Activated effector memory CD4-positive, alpha-beta T cell treated with Interleukin-2 at 50 U/mL for 16 hours (primary cell): Measurements from ENCODE around the gene PLCXD3.
"Not testable (repeated sequence)": the region's sequence is repeated elsewhere in the genome, so short reads cannot be mapped to it uniquely, and the experiment has no call there.

Experiments
- DNase-seq: peaks from one replicate; pipeline ENCODE4 v3.0.0-alpha.2; 2020

The PLCXD3 gene, protein sequence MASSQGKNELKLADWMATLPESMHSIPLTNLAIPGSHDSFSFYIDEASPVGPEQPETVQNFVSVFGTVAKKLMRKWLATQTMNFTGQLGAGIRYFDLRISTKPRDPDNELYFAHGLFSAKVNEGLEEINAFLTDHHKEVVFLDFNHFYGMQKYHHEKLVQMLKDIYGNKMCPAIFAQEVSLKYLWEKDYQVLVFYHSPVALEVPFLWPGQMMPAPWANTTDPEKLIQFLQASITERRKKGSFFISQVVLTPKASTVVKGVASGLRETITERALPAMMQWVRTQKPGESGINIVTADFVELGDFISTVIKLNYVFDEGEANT

DNA sequence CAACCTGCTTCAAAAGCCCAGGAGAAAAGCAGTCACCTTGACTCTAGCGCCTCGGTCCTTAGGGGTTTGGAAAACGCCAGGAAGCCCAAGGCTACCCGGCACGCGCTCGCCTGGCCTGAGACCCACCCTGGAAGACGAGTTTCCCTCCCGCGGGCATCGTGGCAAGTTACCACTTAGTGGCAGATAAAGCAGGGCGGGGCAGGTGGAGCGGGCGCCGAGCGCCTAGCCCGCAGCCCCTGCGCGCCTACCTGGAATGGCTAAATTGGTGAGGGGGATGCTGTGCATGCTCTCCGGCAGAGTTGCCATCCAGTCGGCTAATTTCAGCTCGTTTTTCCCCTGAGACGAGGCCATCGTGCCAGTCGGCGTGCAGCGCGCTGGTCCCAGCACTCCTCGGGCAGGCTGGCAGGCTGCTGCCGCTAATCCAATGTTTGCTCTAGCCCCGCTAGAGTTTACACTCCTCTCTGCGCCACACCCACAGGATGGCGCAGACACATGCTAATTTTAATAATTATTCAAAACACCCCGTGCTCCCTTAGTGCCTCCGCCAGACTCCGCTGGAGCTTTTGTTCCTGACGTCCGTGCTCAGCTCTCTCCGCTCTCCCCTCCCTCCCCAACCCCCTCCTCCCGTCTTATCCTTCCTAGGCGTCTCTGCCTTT lies at the start of gene PLCXD3:
Gene PLCXD3, minus strand, starts transcription at position 426 of the 656 bp plus-strand sequence. Its CDS starts 75 bp downstream, at position 351.
- DNase-seq = no peak

DNA sequence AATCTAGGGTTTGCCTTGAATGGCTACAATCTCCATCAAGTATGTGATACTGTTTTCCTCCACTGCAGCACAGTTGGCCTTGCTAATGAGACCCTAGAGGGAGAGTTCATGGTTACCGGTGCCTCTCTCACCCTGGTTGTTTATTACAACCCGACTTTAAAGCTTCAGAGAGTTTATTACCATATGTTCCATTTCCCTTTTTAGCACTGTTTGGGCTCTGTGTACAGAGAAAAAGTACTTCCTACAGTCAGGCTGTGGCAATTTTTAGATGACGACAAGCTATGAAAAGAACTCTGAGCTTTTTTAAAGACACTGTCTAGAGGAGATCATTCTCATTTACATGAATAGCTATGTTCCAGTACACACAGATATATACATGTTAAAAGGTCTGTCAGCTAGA lies 48.8 kb upstream of the PLCXD3 start:
- DNase-seq = no peak

DNA sequence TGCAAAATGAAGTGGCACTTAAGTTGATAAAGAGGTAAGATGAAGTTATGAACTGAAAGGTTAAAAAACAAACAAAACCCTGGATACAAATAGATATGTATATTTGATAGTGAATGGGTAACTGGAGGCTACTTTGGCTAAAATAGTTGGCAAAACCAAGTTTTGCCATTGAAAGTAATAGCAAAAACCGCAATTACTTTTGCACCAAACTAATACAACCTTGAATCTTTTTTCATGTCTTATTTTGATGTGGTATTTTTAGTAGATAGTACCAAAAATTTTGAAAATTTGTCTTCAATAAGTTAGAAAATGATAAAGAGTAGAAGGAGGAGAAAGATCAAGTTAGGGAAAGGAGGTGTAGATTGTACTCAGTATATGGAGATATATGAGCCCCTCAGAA lies 47.9 kb upstream of the PLCXD3 start:
- DNase-seq = no peak

DNA sequence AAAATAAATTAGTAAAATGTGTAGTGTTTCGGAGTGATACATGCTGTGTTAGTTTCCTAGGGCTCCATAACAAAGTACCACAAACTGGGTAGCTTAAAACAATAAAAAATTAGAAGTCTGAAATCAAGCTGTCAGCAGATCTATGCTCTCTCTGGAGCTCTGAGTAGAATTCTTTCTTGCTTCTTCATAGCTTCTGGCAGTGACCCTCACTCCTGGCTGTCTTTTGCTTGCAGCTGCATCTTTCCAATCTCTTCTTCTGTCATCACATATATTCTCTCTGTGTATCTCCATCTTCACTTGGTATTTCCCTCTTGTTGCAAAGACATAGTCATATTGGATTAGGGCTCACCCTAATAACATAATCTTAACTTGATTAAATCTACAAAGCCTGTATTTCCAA lies 37.6 kb upstream of the PLCXD3 start:
- no peak for DNase-seq

DNA sequence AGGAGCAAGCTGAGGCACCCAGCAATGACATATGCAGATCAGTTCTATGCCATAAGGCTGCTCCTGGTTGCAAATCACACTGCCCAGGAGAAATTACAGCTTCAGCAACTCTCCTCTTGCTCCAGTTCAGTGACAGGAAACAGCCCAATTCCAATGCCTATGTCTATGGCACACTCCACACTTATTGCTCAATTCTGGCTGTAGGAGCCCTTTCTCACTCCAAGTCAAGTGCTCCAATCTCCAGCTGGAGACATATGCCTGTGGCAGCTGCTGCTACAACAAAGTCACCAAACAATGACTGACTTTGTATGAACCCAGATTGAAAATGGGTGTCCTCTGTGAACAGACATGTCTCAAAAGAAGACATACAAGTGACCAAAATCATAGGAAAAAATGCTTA lies 31.8 kb upstream of the PLCXD3 start:
- no peak for DNase-seq

DNA sequence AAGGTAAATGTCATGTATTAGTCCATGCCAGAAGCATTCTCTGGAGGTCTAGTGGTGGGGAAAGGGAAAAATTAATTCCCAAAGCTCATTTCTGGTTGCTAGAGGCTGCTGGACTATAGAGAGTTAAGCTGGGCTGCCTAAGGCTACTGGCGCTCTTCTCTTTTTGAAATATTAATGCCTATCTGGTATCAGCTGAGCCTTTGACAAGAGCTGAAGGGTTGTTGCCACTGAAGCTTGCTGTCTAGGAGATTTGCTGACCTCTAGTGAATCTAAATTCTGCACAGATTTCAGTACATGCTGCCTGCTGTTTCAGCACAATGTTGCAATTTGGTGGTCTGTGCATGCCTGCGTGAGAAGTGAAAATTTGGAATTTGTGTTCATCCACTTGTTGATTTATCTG lies 29.1 kb upstream of the PLCXD3 start:
- no peak for DNase-seq

DNA sequence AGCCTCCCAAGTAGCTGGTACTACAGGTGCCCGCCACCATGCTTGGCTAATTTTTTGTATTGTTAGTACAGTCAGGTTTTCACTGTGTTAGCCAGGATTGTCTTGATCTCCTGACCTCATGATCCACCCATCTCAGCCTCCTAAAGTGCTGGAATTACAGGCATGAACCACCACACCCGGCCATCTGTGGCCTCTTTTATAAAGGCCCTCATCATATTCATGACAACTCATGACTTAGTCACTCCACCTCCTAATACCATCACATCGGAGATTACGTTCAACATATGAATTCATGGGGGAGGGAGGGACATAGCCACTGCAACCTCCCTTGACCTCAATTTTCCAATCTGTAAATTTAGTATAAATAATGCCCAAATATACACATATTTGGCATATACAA lies 27.2 kb upstream of the PLCXD3 start:
- DNase-seq = no peak

DNA sequence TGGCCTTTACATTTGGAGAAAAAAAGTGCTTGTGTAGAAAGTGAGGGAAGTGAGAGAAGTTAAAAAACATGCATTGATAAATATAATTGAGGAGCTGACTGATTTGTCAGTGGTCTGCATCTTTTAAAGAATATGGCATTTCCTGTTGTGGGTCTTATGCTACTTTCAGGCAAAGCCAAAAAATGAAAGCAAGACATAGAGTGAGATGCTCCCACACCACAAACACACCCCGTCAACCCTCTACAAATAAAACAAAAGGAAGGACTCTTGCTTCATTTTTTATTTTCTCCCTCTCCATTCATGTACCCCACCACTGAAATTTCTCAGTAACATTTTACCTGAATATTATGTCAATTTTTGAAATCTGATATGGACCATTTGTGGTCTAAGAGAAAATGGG lies 22.1 kb upstream of the PLCXD3 start:
- DNase-seq = no peak

DNA sequence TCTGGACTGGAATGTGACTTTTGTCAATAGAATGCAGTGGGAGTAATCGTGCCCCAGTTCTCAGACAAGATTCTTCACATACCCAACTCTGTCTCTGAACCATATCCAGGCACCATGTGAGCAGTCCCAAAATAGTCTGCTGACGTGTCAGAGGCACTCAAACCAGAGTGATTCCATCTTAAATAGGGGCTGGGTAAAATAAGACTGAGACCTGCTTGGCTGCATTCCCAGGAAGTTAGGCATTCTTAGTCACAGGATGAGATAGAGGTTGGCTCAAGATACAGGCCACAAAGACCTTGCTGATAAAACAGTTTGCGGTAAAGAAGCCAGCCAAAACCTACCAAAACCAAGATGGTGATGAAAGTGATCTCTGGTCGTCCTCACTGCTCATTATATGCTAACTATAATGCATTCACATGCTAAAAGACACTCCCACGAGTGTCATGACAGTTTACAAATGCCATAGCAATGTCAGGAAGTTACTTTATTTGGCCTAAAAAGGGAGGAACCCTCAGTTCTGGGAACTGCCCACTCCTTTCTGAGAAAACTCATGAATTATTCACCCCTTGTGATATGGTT lies 16.9 kb upstream of the PLCXD3 start:
- no peak for DNase-seq

DNA sequence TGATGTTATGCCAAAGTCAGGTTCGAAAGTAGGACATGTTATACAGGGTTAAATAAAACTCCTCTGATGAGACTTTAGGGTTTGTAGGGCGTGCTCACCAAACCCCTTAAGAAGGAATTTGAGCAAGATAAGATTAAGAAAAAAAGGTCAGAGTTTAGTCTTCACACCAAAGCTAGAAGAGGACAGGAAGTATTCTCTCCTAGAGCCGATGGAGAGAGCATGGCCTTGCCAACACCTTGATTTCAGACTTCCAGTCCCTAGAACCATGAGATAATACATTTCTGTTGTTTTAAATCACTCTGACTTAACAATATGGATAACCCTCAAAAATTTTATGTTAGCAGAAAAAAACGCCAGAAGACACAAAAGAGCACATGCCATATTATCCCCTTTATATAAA lies 16.3 kb upstream of the PLCXD3 start:
- DNase-seq = no peak

DNA sequence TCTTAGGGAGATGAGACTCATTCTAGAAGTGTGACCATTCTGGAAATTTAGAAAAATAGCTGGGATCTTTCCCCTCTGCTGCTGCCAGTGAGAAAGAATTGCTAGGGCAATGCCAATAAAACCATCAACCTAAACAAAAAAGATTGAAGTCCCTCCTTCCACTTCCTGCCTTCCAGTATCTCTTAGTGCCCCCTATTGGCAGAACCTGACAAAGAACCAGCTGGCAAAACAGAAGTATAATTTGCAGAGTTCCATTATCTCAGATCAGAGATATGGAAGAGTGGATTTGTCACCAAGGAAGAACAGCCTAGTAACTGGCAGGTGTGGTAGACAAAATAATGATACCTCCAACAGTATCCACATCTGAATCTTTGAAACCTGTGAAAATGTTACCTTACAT lies 13.8 kb upstream of the PLCXD3 start:
- no peak for DNase-seq

DNA sequence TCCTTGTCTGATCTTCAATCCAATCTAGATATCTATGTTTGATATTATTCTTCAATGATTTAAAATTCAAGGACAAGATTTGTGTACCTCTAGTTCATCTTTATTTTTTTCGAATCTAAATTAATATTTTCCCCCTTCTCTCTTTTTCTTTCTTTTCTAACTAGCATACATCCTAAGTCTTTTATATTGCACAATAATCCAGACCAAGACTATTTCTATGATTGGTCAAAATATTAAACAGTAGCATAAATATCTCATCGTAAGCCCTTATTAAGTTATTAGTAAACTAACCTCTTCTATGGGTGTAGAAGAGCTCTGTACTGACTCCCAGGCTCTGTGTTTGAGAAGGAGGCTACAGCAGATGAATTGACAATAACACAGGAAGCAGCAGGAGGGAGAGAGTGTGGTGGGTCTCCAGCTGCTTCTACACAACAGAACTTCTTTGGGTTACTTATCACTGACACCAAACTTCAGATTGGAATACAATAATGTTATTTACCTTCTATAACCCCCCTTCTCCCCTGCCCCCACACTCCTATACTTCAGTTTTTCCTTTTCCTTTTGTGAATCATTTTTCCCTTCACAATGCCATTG lies 11.9 kb upstream of the PLCXD3 start:
- no peak for DNase-seq

DNA sequence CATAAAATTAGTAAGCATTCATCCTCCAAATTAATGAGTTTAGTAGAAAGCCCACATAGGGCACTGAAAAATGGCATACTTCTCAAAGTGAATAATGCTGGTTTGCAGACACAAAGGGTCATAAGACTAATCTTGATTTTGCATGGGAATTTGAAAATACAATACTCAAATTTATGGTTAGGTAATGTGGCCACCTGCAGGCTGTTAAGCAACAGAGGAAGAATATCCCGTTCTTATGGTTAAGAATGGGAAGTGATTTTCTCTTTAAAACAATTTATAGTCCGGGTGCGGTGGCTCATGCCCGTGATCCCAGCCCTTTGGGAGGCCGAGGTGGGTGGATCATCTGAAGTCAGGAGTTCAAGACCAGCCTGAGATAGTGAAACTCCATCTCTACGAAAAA lies 9.4 kb upstream of the PLCXD3 start:
- no peak for DNase-seq

DNA sequence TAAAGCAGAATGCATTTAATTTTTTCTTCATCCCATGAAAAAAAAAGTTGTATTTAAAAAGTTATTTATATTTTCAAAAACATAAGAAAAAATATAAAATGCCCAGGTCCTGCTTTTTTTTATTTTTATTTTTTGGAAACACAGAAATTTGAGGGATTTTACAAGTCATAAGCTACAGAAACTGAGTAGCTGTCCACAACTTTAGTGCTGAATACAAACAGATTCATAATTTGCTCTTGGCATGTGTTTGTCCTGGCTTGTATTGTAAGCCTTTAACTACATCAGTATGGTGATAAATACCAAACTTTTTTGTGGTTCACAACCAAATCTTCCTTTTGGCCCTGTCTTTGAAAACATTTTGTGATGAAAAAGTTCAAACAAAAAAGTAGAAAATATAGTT lies 7.5 kb upstream of the PLCXD3 start:
- DNase-seq = no peak

DNA sequence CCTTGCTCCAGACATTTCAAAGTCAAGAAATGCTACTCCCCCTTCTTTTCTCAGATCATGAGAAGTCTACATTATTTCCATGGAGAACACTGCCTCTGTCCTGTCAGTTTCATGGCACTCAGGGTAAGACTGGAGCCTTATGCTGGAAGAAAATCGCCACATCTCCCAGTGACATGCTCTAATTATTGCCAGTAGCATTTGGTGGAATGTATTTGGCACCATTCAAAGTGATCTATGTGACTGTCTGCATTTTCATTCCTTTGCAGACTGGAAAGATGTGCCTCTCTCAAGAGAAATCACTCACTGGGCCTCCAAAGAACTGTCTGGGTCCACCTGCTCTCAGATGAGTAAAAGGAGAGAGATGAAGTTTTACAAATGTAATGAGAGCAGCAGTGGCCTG lies 840 bp upstream of the PLCXD3 start:
- DNase-seq = no peak

DNA sequence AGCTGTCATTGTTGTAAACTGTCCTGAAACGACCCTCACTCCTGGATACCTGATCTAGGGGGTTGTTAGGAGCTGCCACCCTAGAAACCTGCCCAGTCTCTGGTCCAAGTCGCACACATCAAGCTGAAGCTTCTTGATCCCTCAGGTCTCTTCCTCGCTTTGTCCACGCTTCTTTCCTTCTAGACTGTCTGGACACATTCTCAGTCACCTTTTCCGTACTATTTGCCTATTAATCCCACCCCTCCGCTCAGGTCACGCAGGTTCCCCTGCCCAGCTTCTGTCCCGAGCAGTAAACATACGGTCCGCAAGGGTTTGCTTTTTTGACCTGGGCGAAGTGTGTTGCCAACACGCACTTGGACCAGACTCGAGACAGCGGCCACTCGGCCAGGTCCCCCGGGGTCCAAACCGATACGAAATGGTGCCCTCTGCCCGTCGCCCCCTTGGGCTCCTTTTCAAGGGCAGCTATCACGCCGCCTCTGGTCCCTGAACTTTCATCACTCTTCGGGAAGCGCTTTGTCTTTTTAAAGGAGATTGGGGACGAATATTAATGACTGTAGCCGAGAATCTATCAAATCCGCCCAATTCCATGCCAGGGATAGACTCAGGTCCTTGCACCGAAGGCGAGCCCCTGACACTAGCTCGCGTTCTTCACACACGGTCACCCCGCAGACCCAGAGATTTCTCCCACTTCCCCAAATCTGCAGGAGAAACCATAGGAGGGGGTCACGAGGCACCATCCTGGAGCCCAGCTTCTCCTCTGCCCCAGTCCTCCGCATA lies 814 bp downstream of the PLCXD3 start:
- DNase-seq = no peak

DNA sequence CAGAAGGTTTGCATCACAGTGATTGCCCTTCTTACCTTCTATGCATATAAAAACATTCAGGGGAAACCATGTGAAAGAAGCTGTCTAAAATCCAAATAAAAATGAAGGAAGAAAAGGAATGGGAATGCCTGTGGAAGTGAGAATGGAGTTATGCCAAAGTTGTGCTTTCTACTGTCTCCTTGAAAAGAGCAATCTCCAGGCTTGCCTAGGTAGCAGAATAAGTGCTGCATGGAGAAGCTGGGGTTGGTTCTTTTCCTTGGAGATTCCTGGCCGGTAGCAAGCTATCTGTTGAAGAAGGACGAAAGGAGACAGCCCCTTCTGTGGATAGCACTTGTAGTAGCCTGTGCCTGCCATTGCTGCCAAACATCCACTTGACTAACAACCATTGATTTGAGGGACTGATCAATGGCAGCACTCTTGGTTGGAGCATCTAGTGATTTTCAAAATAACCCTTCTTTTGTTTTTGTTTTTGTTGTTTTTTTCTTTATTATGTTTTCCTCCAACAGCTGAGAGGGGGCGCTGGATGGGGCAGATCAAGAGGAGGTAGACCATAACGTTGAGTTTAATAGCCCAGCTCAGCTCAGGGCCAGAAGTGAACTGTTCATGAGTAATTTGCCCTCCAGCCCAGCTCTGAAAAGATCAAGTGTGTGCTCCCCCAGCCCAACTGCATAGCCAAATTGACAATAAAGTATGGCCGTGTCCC lies 1.6 kb downstream of the PLCXD3 start:
- DNase-seq = no peak

DNA sequence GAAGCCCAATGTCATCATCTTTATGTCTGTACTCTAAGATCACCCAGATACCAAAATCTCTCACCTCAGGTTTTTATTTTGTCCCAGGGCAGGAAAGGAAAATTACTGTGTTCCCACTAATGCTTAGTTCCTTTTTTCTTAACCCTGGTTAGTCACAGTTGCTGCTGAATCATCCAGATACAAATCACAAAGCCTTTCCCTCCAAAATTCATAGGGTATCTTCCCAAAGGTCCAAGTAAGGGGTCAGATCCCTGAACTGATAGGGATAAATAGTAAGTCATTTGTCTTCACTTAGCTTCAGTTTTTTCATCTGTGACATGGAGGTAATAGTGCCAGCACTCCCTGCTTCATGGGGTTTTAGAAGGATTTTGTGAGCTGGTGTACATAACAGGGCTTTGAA lies 2.2 kb downstream of the PLCXD3 start:
- no peak for DNase-seq

DNA sequence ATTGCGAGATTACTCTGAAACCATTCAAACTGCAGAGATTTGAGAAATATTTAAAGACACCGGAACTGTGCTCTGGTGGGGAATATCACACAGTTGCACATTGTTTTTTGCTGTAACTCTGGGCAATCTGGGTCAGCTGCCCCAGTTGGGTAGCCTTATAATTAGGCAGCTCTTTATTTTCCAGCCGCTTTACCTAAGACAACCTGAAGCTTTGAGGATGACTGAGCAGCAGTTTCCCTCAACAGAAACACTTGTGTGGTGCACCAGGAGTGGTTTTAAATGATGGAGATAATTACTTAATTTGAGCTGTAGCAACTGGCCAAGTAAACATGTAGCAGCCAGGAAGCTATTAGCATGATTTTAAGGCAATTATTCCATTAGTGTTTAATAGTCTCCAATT lies 2.9 kb downstream of the PLCXD3 start:
- DNase-seq = no peak

DNA sequence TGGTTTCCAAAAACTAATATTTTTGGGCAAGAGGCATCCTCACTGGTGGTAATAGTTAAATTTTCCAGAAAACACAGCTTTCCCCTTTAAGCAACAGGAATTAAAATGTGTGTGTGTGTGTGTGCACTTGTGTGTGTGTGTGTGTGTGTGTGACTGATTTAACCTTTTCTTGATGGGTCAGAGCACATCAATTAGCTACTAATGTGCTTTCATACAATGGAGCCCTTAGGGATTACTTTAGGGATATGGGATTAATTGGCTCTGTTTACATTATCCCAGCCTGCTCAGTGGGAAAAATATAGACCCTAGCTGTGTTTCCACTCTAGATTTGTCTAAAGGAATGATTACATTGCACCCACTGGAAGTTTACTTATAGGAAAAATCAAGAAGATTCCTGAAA lies 6.5 kb downstream of the PLCXD3 start:
- no peak for DNase-seq

DNA sequence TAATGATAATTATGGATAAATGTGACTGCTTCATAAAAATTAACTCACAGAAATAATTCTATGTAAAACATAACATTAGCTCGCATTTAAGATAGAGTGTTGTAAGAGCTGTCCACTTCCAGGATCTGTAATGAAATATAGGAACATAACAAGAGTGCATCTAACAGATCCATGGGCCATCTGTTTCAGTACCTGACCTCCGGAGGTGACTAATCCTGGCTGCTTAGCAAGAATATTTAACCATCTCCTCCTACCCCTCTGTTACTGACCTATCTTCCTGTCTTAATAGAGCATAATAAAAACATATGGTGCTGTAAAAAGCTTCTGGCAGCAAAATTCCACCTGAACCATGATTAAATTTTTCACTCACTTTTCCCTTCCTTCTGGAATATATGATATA lies 7.1 kb downstream of the PLCXD3 start:
- no peak for DNase-seq

DNA sequence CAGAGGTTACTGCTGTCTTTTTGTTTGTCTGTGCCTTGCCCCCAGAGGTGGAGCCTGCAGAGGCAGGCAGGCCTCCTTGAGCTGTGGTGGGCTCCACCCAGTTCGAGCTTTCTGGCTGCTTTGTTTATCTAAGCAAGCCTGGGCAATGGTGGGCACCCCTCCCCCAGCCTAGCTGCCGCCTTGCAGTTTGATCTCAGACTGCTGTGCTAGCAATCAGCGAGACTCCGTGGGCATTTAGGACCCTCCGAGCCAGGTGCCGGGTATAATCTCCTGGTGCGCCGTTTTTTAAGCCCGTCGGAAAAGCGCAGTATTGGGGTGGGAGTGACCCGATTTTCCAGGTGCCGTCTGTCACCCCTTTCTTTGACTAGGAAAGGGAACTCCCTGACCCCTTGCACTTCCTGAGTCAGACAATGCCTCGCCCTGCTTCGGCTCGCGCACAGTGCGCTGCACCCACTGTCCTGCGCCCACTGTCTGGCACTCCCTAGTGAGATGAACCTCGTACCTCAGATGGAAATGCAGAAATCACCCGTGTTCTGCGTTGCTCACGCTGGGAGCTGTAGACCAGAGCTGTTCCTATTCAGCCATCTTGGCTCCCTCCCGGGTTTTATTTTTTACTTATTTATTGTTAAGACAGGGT lies 16.8 kb downstream of the PLCXD3 start:
- not testable (repeated sequence) for DNase-seq
